GM21717 (cell line): Measurements from ENCODE around the gene SGO2.
"Not testable (repeated sequence)": the region's sequence is repeated elsewhere in the genome, so short reads cannot be mapped to it uniquely, and the experiment has no call there.

ENCODE experiments used
- ATAC-seq: cut with Tn5 transposase; IDR thresholded peaks from one replicate; pipeline ENCODE4 v1.9.1; 2021; ENCODE audit warnings: mild to moderate bottlenecking, moderate library complexity; ENCODE audit not compliant: unreplicated experiment

Gene SGO2

GRCh38 chr2:200509612-200510433, 16.2 kb upstream of the SGO2 start, which contains the start of gene KCTD18:
KCTD18 (minus strand) TSS chr2:200510068; CDS start chr2:200507016, 3,052 bp downstream.
- peak; percentile 98 for ATAC-seq

- ATAC-seq = no peak
Measured at GRCh38 chr2:200515155-200515554, 10.9 kb upstream of the SGO2 start.

GRCh38 chr2:200523158-200523557, 2.8 kb upstream of the SGO2 start:
- no peak for ATAC-seq

- no peak for ATAC-seq
Measured at GRCh38 chr2:200523604-200524003, 2.4 kb upstream of the SGO2 start.

GRCh38 chr2:200525066-200525465, 941 bp upstream of the SGO2 start:
- ATAC-seq = no peak

- no peak for ATAC-seq
Measured at GRCh38 chr2:200525551-200525881, 491 bp upstream of the SGO2 start.

GRCh38 chr2:200528228-200528627, 2.2 kb downstream of the SGO2 start:
- no peak for ATAC-seq

- ATAC-seq = no peak
Measured at GRCh38 chr2:200533754-200534153, 7.7 kb downstream of the SGO2 start.

- ATAC-seq = no peak
Measured at GRCh38 chr2:200534572-200534971, 8.6 kb downstream of the SGO2 start.

GRCh38 chr2:200538139-200538538, 12.1 kb downstream of the SGO2 start:
- no peak for ATAC-seq

- ATAC-seq = no peak
Measured at GRCh38 chr2:200540793-200541192, 14.8 kb downstream of the SGO2 start.

- ATAC-seq = not testable (repeated sequence)
Measured at GRCh38 chr2:200566596-200566995, 40.6 kb downstream of the SGO2 start.

- ATAC-seq = no peak
Measured at GRCh38 chr2:200567932-200568331, 41.9 kb downstream of the SGO2 start.

- no peak for ATAC-seq
Measured at GRCh38 chr2:200575957-200576356, 50.0 kb downstream of the SGO2 start.

GRCh38 chr2:200577027-200577426, 51.0 kb downstream of the SGO2 start:
- no peak for ATAC-seq

GRCh38 chr2:200578778-200579177, 52.8 kb downstream of the SGO2 start:
- ATAC-seq = no peak

GRCh38 chr2:200584639-200585038, 58.6 kb downstream of the SGO2 start:
- ATAC-seq = no peak

- no peak for ATAC-seq
Measured at GRCh38 chr2:200585340-200585729, 59.3 kb downstream of the SGO2 start.

GRCh38 chr2:200585730-200586643, 60.0 kb downstream of the SGO2 start, which contains the start of gene AOX1:
AOX1 (plus strand) TSS chr2:200586014; CDS start chr2:200586109, 95 bp downstream.
- no peak for ATAC-seq

- ATAC-seq = no peak
Measured at GRCh38 chr2:200586644-200586975, 60.6 kb downstream of the SGO2 start.

- no peak for ATAC-seq
Measured at GRCh38 chr2:200587007-200587616, 61.1 kb downstream of the SGO2 start.
